Measurements from ENCODE around the gene EIF3L.

The EIF3L gene

DNA sequence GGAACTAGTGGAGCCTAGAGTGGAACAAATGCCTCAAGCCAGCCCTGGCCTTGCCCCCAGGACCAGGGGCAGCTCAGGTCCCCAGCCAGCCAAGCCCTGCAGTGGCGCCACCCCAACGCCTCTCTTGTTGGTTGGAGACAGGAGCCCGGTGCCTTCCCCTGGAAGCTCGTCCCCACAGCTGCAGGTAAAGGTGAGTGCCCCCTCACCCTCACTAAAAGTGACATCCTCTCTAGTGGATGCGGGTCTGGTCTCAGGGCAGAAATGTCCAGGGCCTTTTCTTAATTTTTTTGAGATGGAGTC lies 78.4 kb downstream of the EIF3L start:
- no peak for DNase-seq (ENCODE audit: low spot score)

DNA sequence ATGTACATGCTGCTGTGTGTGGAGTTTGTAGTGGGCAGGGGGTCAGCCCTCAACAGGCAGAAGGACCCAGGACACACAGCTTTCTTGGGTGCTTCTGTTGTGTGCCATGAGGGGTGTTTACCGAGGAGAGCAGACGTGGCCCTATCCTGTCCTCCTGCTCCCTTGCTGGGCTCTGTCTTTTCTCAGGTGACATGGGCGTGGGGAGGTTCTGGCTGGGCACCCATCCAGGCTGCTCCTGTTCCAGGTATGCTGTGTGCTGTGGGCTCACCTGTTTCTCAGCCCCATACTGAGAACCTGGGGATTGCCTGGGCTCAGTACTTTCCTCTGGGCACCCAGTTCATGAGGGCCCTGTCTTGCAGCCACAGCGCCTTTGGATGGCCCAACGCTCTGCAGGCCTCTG lies 80.2 kb downstream of the EIF3L start:
- DNase-seq (ENCODE audit: low spot score): no peak

- no peak for DNase-seq (ENCODE audit: low spot score)
These were observed 81.2 kb downstream of the EIF3L start for GRCh38 chr22:37930270-37930951.

- DNase-seq (ENCODE audit: low spot score): no peak
These were observed 81.8 kb downstream of the EIF3L start for GRCh38 chr22:37930952-37931440.

DNA sequence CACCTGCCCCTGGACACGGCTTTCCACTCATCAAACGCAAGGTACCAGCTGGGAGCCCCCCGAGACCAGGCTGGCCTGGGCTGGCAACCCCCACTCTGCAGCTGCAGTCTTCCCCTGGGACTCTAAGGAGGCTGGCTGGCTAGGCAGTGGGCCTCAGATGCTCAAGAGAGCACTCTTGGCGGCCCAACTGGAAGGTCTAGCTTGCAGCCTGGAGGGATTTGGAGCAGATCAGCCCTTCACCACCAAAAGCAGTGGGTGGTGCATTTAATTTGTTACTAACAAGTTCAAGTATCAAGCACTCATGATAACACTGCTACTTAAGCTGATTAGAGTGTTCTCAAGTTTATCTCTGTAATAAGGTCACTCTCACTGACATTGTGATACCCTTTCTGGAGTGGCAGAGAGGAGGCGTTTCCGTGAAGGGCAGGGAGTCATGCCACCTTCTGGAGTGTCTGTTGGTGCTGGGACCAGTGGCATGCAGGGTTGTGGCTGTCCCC lies 82.7 kb downstream of the EIF3L start:
- no peak for DNase-seq (ENCODE audit: low spot score)

DNA sequence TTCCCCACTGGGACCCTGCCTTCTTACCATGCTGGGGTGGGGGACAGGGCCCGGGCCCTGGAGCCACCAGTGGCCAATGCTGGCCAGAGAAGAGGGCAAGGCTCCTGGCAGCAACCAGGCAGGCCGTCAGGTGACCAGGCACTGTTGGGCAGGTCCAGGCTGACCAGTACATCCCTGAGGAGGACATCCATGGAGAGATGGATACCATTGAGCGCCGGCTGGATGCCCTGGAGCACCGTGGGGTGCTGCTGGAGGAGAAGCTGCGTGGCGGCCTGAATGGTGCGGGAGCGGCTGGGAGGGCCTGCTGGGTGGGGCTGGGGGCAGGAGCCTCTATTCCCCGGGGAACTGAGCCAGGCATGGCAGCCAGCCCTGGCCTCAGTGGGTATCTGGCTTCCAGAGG lies 83.2 kb downstream of the EIF3L start:
- no peak for DNase-seq (ENCODE audit: low spot score)

DNA sequence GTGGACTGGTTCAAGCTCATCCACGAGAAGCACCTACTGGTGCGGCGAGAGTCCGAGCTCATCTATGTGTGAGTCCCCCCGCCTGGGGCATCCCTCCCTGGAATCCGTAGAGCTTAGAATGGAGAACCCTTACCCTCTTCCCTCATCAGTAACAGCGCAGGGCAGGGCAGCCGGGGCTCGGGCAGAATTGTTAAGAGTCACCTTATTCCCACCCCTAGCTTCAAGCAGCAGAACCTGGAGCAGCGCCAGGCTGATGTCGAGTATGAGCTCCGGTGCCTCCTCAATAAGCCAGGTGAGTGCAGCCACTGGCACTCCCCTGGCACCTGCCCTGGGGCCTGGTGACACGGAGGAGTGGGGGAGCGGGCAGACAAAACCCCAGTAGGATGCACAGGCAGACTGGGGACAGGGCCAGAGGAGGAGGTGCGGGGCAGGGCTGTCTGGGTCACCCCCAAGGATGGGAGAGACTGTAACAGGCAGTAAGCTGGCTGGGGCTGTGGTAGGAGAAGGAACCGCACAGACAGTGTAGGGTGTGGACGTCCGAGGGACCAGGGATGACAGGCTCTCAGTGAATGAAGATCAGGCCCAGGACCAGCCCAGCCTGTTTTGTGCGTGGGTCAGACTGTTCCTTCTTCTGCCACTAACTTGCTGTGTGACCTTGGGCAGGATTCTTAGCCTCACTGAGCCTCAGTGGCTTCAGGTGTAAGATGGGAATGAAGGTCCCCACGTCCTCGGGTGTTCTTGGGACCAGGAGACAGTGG lies 83.8 kb downstream of the EIF3L start:
- DNase-seq (ENCODE audit: low spot score): no peak

GRCh38 chr22:37933711-37934376 lies 84.6 kb downstream of the EIF3L start:
- peak; percentile 94 for DNase-seq (ENCODE audit: low spot score)

All from COLO829 (cell line).